ENCODE measurements around the gene SLC25A19.

The SLC25A19 gene

DNA sequence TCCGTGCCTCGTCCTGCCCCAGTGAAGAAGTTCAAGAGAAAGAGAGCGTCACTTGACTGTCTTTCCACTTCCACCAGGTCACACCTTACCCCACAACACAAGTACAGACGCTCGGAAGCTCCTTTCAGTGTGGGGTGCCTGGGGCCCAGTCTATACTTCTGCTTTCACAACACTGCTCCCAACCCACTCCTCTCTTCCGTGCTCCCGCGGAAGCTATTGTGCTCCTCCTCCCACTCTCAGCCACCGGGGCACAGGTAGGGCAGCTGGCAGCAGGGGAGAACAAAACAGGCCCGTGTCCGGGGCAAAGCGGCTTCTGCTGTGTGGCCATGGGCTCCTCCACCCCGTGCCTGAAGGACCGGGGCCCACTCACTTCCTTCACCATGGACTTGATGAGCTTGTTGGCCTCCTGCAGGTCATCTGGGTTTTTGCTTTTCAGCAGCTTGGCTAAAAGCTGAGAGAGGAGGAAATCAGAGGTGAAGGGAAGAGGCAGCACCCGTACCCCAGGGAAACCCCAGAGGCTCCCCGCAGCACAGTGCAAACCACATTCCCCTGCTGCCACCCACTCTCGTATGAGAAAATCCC is 46.7 kb downstream of the SLC25A19 start:
- Histone ChIP-seq H3K9me2 (replicated peaks; ENCODE audit: control insufficient read depth, low read length) (no peaks in the 10 kb centered on the region), H4K20me1 (ENCODE audit: control insufficient read depth, insufficient read depth, low read depth, low read length) (peaks cover 4% of the 10 kb centered on the region; the same call in 1 of the 2 replicates), H3K27me3 (ENCODE audit: control insufficient read depth, low read length) (no peaks in the 10 kb centered on the region), H3K4me1 (ENCODE audit: control insufficient read depth, low read length) (peaks cover 41% of the 10 kb centered on the region), H3K79me2 (ENCODE audit: control insufficient read depth, low read length) (peaks cover 9% of the 10 kb centered on the region), H3K27ac (ENCODE audit: low read depth, low read length) (no peak overlapping the region), H3K4me2 (ENCODE audit: low read length) (no peak overlapping the region), H3K4me3 (ENCODE audit: low read length) (no peak overlapping the region), H3F3A (ENCODE audit: control insufficient read depth, insufficient read depth) (peaks cover 5% of the 10 kb centered on the region; the same call in 1 of the 2 replicates), H3K36me3 (ENCODE audit: control insufficient read depth, low read length) (peaks cover 91% of the 10 kb centered on the region), H3K9me3 (ENCODE audit: control insufficient read depth, insufficient read depth, low read length) (no peaks in the 10 kb centered on the region)
- TF ChIP-seq CTCF (IDR thresholded peaks at IDR 0.05; ENCODE audit: low read depth, low read length, poor library complexity, severe bottlenecking) (no peak), EZH2phosphoT487 (IDR thresholded peaks at IDR 0.05; ENCODE audit: borderline replicate concordance, low read length) (no peak)

GRCh38 chr17:75241996-75242460 is 47.2 kb downstream of the SLC25A19 start:
- H3K79me2 ChIP-seq (ENCODE audit: control insufficient read depth, low read length) = peaks cover 6% of the 10 kb centered on the region
- no peaks in the 10 kb centered on the region for H3K9me2 ChIP-seq (replicated peaks; ENCODE audit: control insufficient read depth, low read length)
- no peak for TF ChIP-seq CTCF (IDR thresholded peaks at IDR 0.05; ENCODE audit: low read depth, low read length, poor library complexity, severe bottlenecking)
- TF ChIP-seq EZH2phosphoT487 (IDR thresholded peaks at IDR 0.05; ENCODE audit: borderline replicate concordance, low read length) = no peak
- no peaks in the 10 kb centered on the region for H3K27me3 ChIP-seq (ENCODE audit: control insufficient read depth, low read length)
- peaks cover 5% of the 10 kb centered on the region; the same call in 1 of the 2 replicates for H3F3A ChIP-seq (ENCODE audit: control insufficient read depth, insufficient read depth)
- H3K4me2 ChIP-seq (ENCODE audit: low read length) = no peak overlapping the region
- peaks cover 41% of the 10 kb centered on the region for H3K4me1 ChIP-seq (ENCODE audit: control insufficient read depth, low read length)
- peaks cover 4% of the 10 kb centered on the region; the same call in 1 of the 2 replicates for H4K20me1 ChIP-seq (ENCODE audit: control insufficient read depth, insufficient read depth, low read depth, low read length)
- H3K4me3 ChIP-seq (ENCODE audit: low read length) = no peak overlapping the region
- H3K9me3 ChIP-seq (ENCODE audit: control insufficient read depth, insufficient read depth, low read length) = no peaks in the 10 kb centered on the region
- H3K36me3 ChIP-seq (ENCODE audit: control insufficient read depth, low read length) = peaks cover 94% of the 10 kb centered on the region
- H3K27ac ChIP-seq (ENCODE audit: low read depth, low read length) = no peak overlapping the region

DNA sequence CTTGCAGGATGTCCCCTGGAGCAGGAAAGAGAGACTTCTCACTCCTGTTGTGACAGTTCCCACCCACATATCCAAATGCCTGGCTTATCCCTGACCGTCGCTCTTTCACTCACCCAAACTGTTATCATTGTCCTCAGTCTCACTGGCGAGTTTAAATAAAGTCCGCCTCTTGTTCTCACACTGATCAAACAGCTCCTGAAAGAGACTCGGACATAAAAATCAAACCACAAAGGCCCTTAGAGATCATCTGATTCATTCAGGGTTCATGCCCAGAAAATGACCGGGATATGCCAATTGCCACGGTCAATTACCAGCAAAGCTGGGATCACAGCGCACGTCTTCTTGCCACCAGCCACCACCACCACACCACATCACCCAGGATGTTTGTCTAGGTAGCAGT is 47.7 kb downstream of the SLC25A19 start:
- H3K4me3 ChIP-seq (ENCODE audit: low read length) = no peak overlapping the region
- peaks cover 1% of the 10 kb centered on the region for H3K79me2 ChIP-seq (ENCODE audit: control insufficient read depth, low read length)
- no peaks in the 10 kb centered on the region for H3K9me3 ChIP-seq (ENCODE audit: control insufficient read depth, insufficient read depth, low read length)
- peaks cover 4% of the 10 kb centered on the region; the same call in 1 of the 2 replicates for H4K20me1 ChIP-seq (ENCODE audit: control insufficient read depth, insufficient read depth, low read depth, low read length)
- H3K4me1 ChIP-seq (ENCODE audit: control insufficient read depth, low read length) = peaks cover 39% of the 10 kb centered on the region
- H3F3A ChIP-seq (ENCODE audit: control insufficient read depth, insufficient read depth) = peaks cover 5% of the 10 kb centered on the region; the same call in 1 of the 2 replicates
- H3K27ac ChIP-seq (ENCODE audit: low read depth, low read length) = no peak overlapping the region
- H3K36me3 ChIP-seq (ENCODE audit: control insufficient read depth, low read length) = peaks cover 96% of the 10 kb centered on the region
- TF ChIP-seq CTCF (IDR thresholded peaks at IDR 0.05; ENCODE audit: low read depth, low read length, poor library complexity, severe bottlenecking) = no peak
- TF ChIP-seq EZH2phosphoT487 (IDR thresholded peaks at IDR 0.05; ENCODE audit: borderline replicate concordance, low read length) = no peak
- no peak overlapping the region for H3K4me2 ChIP-seq (ENCODE audit: low read length)
- no peaks in the 10 kb centered on the region for H3K27me3 ChIP-seq (ENCODE audit: control insufficient read depth, low read length)
- no peaks in the 10 kb centered on the region for H3K9me2 ChIP-seq (replicated peaks; ENCODE audit: control insufficient read depth, low read length)

All from DOHH2 (cell line).